ENCODE measurements around the gene CFAP90.

CFAP90 gene

GRCh38 chr5:7849681-7850394 lies 1.1 kb downstream of the CFAP90 start:
- Histone ChIP-seq H3K27me3 (replicated peaks; ENCODE audit: control insufficient read depth, insufficient read depth, low read length) (peaks cover 1% of the 10 kb centered on the region; the same call in 1 of the 2 replicates), H3K4me3 (replicated peaks; ENCODE audit: low read depth, low read length) (no peak overlapping the region)
- DNase-seq (ENCODE audit: extremely low read depth, insufficient read length), result no peak

GRCh38 chr5:7848296-7848695 lies 2.6 kb downstream of the CFAP90 start:
- Histone ChIP-seq H3K4me3 (replicated peaks; ENCODE audit: low read depth, low read length) (no peak overlapping the region), H3K27me3 (replicated peaks; ENCODE audit: control insufficient read depth, insufficient read depth, low read length) (peaks cover 1% of the 10 kb centered on the region; the same call in 1 of the 2 replicates), H3K36me3 (ENCODE audit: control insufficient read depth, insufficient read depth, low read length) (no peaks in the 10 kb centered on the region)
- TF ChIP-seq CTCF (IDR thresholded peaks at IDR 0.05; ENCODE audit: insufficient read depth, low read length, poor library complexity, severe bottlenecking), result no peak
- no peak for DNase-seq (ENCODE audit: extremely low read depth, insufficient read length)

More at GRCh38 chr5:7849681-7850394, 1.1 kb downstream of the CFAP90 start:
- no peak for TF ChIP-seq CTCF (IDR thresholded peaks at IDR 0.05; ENCODE audit: insufficient read depth, low read length, poor library complexity, severe bottlenecking)
- no peaks in the 10 kb centered on the region for H3K36me3 ChIP-seq (ENCODE audit: control insufficient read depth, insufficient read depth, low read length)

- H3K36me3 ChIP-seq (ENCODE audit: control insufficient read depth, insufficient read depth, low read length), result no peaks in the 10 kb centered on the region
- H3K27me3 ChIP-seq (replicated peaks; ENCODE audit: control insufficient read depth, insufficient read depth, low read length), result peaks cover 1% of the 10 kb centered on the region; the same call in 1 of the 2 replicates
These were observed 4.6 kb downstream of the CFAP90 start for GRCh38 chr5:7846327-7846726.

GRCh38 chr5:7845557-7845956 lies 5.4 kb downstream of the CFAP90 start:
- no peak overlapping the region for H3K4me3 ChIP-seq (replicated peaks; ENCODE audit: low read depth, low read length)
- H3K27me3 ChIP-seq (replicated peaks; ENCODE audit: control insufficient read depth, insufficient read depth, low read length), result peaks cover 1% of the 10 kb centered on the region; the same call in 1 of the 2 replicates
- H3K36me3 ChIP-seq (ENCODE audit: control insufficient read depth, insufficient read depth, low read length), result no peaks in the 10 kb centered on the region
- no peak for DNase-seq (ENCODE audit: extremely low read depth, insufficient read length)
- TF ChIP-seq CTCF (IDR thresholded peaks at IDR 0.05; ENCODE audit: insufficient read depth, low read length, poor library complexity, severe bottlenecking), result no peak

More at GRCh38 chr5:7846327-7846726, 4.6 kb downstream of the CFAP90 start:
- TF ChIP-seq CTCF (IDR thresholded peaks at IDR 0.05; ENCODE audit: insufficient read depth, low read length, poor library complexity, severe bottlenecking), result no peak
- no peak for DNase-seq (ENCODE audit: extremely low read depth, insufficient read length)
- no peak overlapping the region for H3K4me3 ChIP-seq (replicated peaks; ENCODE audit: low read depth, low read length)

GRCh38 chr5:7844901-7845300 lies 6.0 kb downstream of the CFAP90 start:
- DNase-seq (ENCODE audit: extremely low read depth, insufficient read length), result no peak
- no peak for TF ChIP-seq CTCF (IDR thresholded peaks at IDR 0.05; ENCODE audit: insufficient read depth, low read length, poor library complexity, severe bottlenecking)
- Histone ChIP-seq H3K27me3 (replicated peaks; ENCODE audit: control insufficient read depth, insufficient read depth, low read length) (peaks cover 1% of the 10 kb centered on the region; the same call in 1 of the 2 replicates), H3K4me3 (replicated peaks; ENCODE audit: low read depth, low read length) (no peak overlapping the region), H3K36me3 (ENCODE audit: control insufficient read depth, insufficient read depth, low read length) (no peaks in the 10 kb centered on the region)

All from GM06990 (cell line).